GM18505 (cell line): ENCODE results near the gene MBTPS2.
A peak's percentile ranks its signal among the peaks of the same experiment; 100 is the strongest.

Source experiments
- ATAC-seq: cut with Tn5 transposase; IDR thresholded peaks from one replicate; pipeline ENCODE4 v1.9.1; 2021; ENCODE audit not compliant: unreplicated experiment
- POLR2A ChIP-seq: IDR thresholded peaks from 4 replicates; pipeline ENCODE4 v1.6.1; 2011; ENCODE audit warnings: borderline replicate concordance; ENCODE audit not compliant: insufficient read depth, insufficient read length; ENCODE audit errors: extremely low read depth

MBTPS2 gene

GRCh38 chrX:21881881-21882574, 42.6 kb downstream of the MBTPS2 start:
- no peak for TF ChIP-seq POLR2A

GRCh38 chrX:21883258-21883657, 43.8 kb downstream of the MBTPS2 start:
- TF ChIP-seq POLR2A, result no peak
- ATAC-seq, result no peak

More at GRCh38 chrX:21881881-21882574, 42.6 kb downstream of the MBTPS2 start:
- no peak for ATAC-seq

- no peak for TF ChIP-seq POLR2A
- ATAC-seq, result no peak
Measured at GRCh38 chrX:21885568-21885967, 46.2 kb downstream of the MBTPS2 start.

- TF ChIP-seq POLR2A, result no peak
- no peak for ATAC-seq
Measured at GRCh38 chrX:21905313-21905712, 65.9 kb downstream of the MBTPS2 start.

- no peak for ATAC-seq
- no peak for TF ChIP-seq POLR2A
Measured at GRCh38 chrX:21905953-21906352, 66.5 kb downstream of the MBTPS2 start.

GRCh38 chrX:21907260-21907659, 67.8 kb downstream of the MBTPS2 start:
- TF ChIP-seq POLR2A, result no peak
- no peak for ATAC-seq

GRCh38 chrX:21911481-21911880, 72.1 kb downstream of the MBTPS2 start:
- no peak for ATAC-seq
- no peak for TF ChIP-seq POLR2A

- no peak for ATAC-seq
- no peak for TF ChIP-seq POLR2A
Measured at GRCh38 chrX:21912220-21912619, 72.8 kb downstream of the MBTPS2 start.

GRCh38 chrX:21912989-21913388, 73.6 kb downstream of the MBTPS2 start:
- ATAC-seq, result no peak
- TF ChIP-seq POLR2A, result no peak

- ATAC-seq, result no peak
Measured at GRCh38 chrX:21926116-21926515, 86.7 kb downstream of the MBTPS2 start.

GRCh38 chrX:21926527-21927278, 87.3 kb downstream of the MBTPS2 start:
- no peak for TF ChIP-seq POLR2A
- ATAC-seq, result peak; percentile 78

More at GRCh38 chrX:21926116-21926515, 86.7 kb downstream of the MBTPS2 start:
- no peak for TF ChIP-seq POLR2A

GRCh38 chrX:21929209-21929608, 89.8 kb downstream of the MBTPS2 start:
- TF ChIP-seq POLR2A, result no peak
- ATAC-seq, result no peak

- no peak for ATAC-seq
- TF ChIP-seq POLR2A, result no peak
Measured at GRCh38 chrX:21930986-21931385, 91.6 kb downstream of the MBTPS2 start.
